GM23338 (cell line): ENCODE results near the gene OSBPL3. TPM values are rescaled to one million over a fixed set of nuclear protein-coding genes. Genes with fewer than 3 reads are reported as not detected.
A peak's percentile ranks its signal among the peaks of the same experiment; 100 is the strongest.

Source experiments
- ATAC-seq: fragments of 200-7000 bp; cut with Tn5 transposase; 3 replicates; pipeline ENCODE4 v1.9.1; 2020
- DNase-seq: peaks from one replicate; pipeline ENCODE4 v3.0.0-alpha.2; 2015; ENCODE audit warnings: low spot score
- H2AFZ ChIP-seq: fragments of 200-600 bp; sonication (generic); 2 replicates; pipeline ENCODE4 v1.8.0; 2016; ENCODE audit warnings: antibody characterized with exemption, mild to moderate bottlenecking, moderate library complexity
- H3F3A ChIP-seq: fragments of 200-600 bp; sonication (generic); replicated peaks from 2 replicates; pipeline ENCODE4 v1.8.0; 2017; ENCODE audit warnings: antibody characterized with exemption, mixed run types, low read depth
- H3K27ac ChIP-seq: fragments of 200-600 bp; sonication (generic); 2 replicates; pipeline ENCODE4 v1.6.1; 2016; ENCODE audit warnings: low read depth
- H3K27me3 ChIP-seq: fragments of 200-600 bp; sonication (generic); 2 replicates; pipeline ENCODE4 v1.8.0; 2016; ENCODE audit warnings: mild to moderate bottlenecking, mixed run types, moderate library complexity; ENCODE audit not compliant: insufficient read depth
- H3K36me3 ChIP-seq: fragments of 200-600 bp; sonication (generic); 2 replicates; pipeline ENCODE4 v1.8.0; 2016; ENCODE audit warnings: mild to moderate bottlenecking; ENCODE audit not compliant: insufficient read depth
- H3K4me1 ChIP-seq: fragments of 200-600 bp; sonication (generic); 2 replicates; pipeline ENCODE4 v1.8.0; 2016; ENCODE audit warnings: mild to moderate bottlenecking, moderate library complexity; ENCODE audit not compliant: insufficient read depth
- H3K4me2 ChIP-seq: fragments of 200-600 bp; sonication (generic); 2 replicates; pipeline ENCODE4 v1.7.1; 2017; ENCODE audit warnings: mixed run types
- H3K4me3 ChIP-seq: fragments of 200-600 bp; sonication (generic); 2 replicates; pipeline ENCODE4 v1.6.1; 2016; ENCODE audit warnings: mixed run types
- H3K79me2 ChIP-seq: fragments of 200-600 bp; sonication (generic); replicated peaks from 2 replicates; pipeline ENCODE4 v1.8.0; 2017; ENCODE audit warnings: mild to moderate bottlenecking; ENCODE audit not compliant: insufficient read depth
- H3K9me2 ChIP-seq: fragments of 200-600 bp; sonication (generic); 2 replicates; pipeline ENCODE4 v1.8.0; 2017; ENCODE audit not compliant: insufficient read depth
- H4K20me1 ChIP-seq: fragments of 200-600 bp; sonication (generic); replicated peaks from 2 replicates; pipeline ENCODE4 v1.8.0; 2017; ENCODE audit warnings: mild to moderate bottlenecking; ENCODE audit not compliant: insufficient read depth
- H3K27ac Mint-ChIP-seq: 2 replicates; pipeline ENCODE4 v1.8.0; 2020; ENCODE audit warnings: inconsistent platforms, mild to moderate bottlenecking, moderate library complexity, mixed read lengths
- H3K27me3 Mint-ChIP-seq: 3 replicates; pipeline ENCODE4 v1.8.0; 2022; ENCODE audit warnings: low read depth, mild to moderate bottlenecking, moderate library complexity, mixed read lengths, inconsistent platforms; ENCODE audit not compliant: insufficient read depth, poor library complexity
- H3K36me3 Mint-ChIP-seq: 3 replicates; pipeline ENCODE4 v1.8.0; 2021; ENCODE audit warnings: low read depth, mild to moderate bottlenecking, inconsistent platforms, moderate library complexity, mixed read lengths
- H3K4me1 Mint-ChIP-seq: 3 replicates; pipeline ENCODE4 v1.8.0; 2020; ENCODE audit warnings: mild to moderate bottlenecking, inconsistent platforms, mixed read lengths
- H3K4me3 Mint-ChIP-seq: 3 replicates; pipeline ENCODE4 v1.8.0; 2021; ENCODE audit warnings: moderate library complexity, mild to moderate bottlenecking, inconsistent platforms, mixed read lengths
- H3K9me3 Mint-ChIP-seq: 3 replicates; pipeline ENCODE4 v1.8.0; 2020; ENCODE audit warnings: moderate library complexity, mild to moderate bottlenecking, inconsistent platforms, mixed read lengths
- CREB1 ChIP-seq: fragments of 250-450 bp; sonication (Bioruptor Pico); IDR thresholded peaks from 2 replicates; pipeline ENCODE4 v1.5.0; 2020; ENCODE audit warnings: low read depth, mild to moderate bottlenecking, moderate library complexity
- CTCF ChIP-seq, 2 experiments: fragments of 200-600 bp in 1 of 2; sonication (generic) in 1 of 2; conservative IDR thresholded peaks; 2 replicates each; pipeline versions ENCODE4 v1.5.1 to v1.6.1; 2016 to 2017; ENCODE audit warnings: antibody characterized with exemption in 2 of 2, low read depth in 2 of 2, mild to moderate bottlenecking in 2 of 2, moderate library complexity in 1 of 2
- EZH2 ChIP-seq: fragments of 200-600 bp; sonication (generic); IDR thresholded peaks from one replicate; pipeline ENCODE4 v1.8.0; 2017; ENCODE audit warnings: antibody characterized with exemption, mild to moderate bottlenecking, low read depth; ENCODE audit not compliant: unreplicated experiment
- EZH2phosphoT487 ChIP-seq: fragments of 200-600 bp; sonication (generic); IDR thresholded peaks from one replicate; pipeline ENCODE4 v1.8.1; 2018; ENCODE audit warnings: antibody characterized with exemption; ENCODE audit not compliant: unreplicated experiment
- JUNB ChIP-seq: IDR thresholded peaks from one replicate; pipeline ENCODE4 v1.6.1; 2016; ENCODE audit warnings: antibody characterized with exemption; ENCODE audit not compliant: unreplicated experiment
- NANOG ChIP-seq: IDR thresholded peaks from 2 replicates; pipeline ENCODE4 v1.6.1; 2016; ENCODE audit warnings: antibody characterized with exemption, borderline replicate concordance
- POLR2AphosphoS5 ChIP-seq: IDR thresholded peaks from 2 replicates; pipeline ENCODE4 v1.6.1; 2016; ENCODE audit warnings: antibody characterized with exemption, low read depth
- STAT1 ChIP-seq: IDR thresholded peaks from one replicate; pipeline ENCODE4 v1.6.1; 2016; ENCODE audit warnings: antibody characterized with exemption; ENCODE audit not compliant: unreplicated experiment
- ZNF114 ChIP-seq: fragments of 250-450 bp; sonication (Bioruptor Pico); IDR thresholded peaks from 2 replicates; pipeline ENCODE4 v1.5.0; 2020; ENCODE audit warnings: mild to moderate bottlenecking, moderate library complexity
- ZNF331 ChIP-seq: fragments of 250-450 bp; sonication (Bioruptor Pico); IDR thresholded peaks from 2 replicates; pipeline ENCODE4 v1.5.0; 2020; ENCODE audit warnings: low read depth, mild to moderate bottlenecking, moderate library complexity
- ZNF462 ChIP-seq: fragments of 250-450 bp; sonication (Bioruptor Pico); IDR thresholded peaks from 2 replicates; pipeline ENCODE4 v1.5.0; 2020; ENCODE audit warnings: mild to moderate bottlenecking, moderate library complexity
- polyA plus RNA-seq: library from polyadenylated mRNA; unstranded; fragments of >200 nt; fragmentation: Nextera tagmentation; extraction: Ambion mirVana; gene quantifications from 2 replicates; pipeline ENCODE4 v1.2.1, GENCODE V29; 2016
- total RNA-seq: library from RNA; depleted of rRNA; stranded (reverse); fragments of >200 nt; shearing (Covaris generic); gene quantifications from 2 replicates; pipeline ENCODE4 v1.2.3, GENCODE V29; 2014
- TF ChIP-seq, protein P1 (sequence below): IDR thresholded peaks from 2 replicates; pipeline ENCODE4 v1.6.1; 2016; ENCODE audit warnings: antibody characterized with exemption
- TF ChIP-seq, protein P2 (sequence below): IDR thresholded peaks from one replicate; pipeline ENCODE4 v1.6.1; 2018; ENCODE audit warnings: antibody characterized with exemption; ENCODE audit not compliant: unreplicated experiment

Gene OSBPL3
- total and polyA plus RNA-seq, 2 experiments from 2014 or later = 7.2 to 15.7 TPM

GRCh38 chr7:24824400-24824799 lies 155.6 kb downstream of the OSBPL3 start:
- ATAC-seq (no peak), DNase-seq (no peak)
- Mint-ChIP-seq H3K4me1 (peaks cover 5% of the 10 kb centered on the region; the same call in 2 of the 3 replicates), H3K36me3 (no peaks in the 10 kb centered on the region), H3K4me3 (no peak overlapping the region), H3K27ac (peak overlapping the region; percentile 1; the same call in 1 of the 2 replicates), H3K9me3 (no peaks in the 10 kb centered on the region; the same call in 2 of the 3 replicates), H3K27me3 (peaks cover 3% of the 10 kb centered on the region)
- H3K36me3 ChIP-seq = no peaks in the 10 kb centered on the region; the same call in 1 of the 2 replicates
- H3K79me2 ChIP-seq = no peaks in the 10 kb centered on the region
- H3K4me1 ChIP-seq = no peaks in the 10 kb centered on the region
- no peak for TF ChIP-seq EZH2phosphoT487
- TF ChIP-seq, protein P1, sequence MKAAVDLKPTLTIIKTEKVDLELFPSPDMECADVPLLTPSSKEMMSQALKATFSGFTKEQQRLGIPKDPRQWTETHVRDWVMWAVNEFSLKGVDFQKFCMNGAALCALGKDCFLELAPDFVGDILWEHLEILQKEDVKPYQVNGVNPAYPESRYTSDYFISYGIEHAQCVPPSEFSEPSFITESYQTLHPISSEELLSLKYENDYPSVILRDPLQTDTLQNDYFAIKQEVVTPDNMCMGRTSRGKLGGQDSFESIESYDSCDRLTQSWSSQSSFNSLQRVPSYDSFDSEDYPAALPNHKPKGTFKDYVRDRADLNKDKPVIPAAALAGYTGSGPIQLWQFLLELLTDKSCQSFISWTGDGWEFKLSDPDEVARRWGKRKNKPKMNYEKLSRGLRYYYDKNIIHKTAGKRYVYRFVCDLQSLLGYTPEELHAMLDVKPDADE = no peak
- TF ChIP-seq, protein P2, sequence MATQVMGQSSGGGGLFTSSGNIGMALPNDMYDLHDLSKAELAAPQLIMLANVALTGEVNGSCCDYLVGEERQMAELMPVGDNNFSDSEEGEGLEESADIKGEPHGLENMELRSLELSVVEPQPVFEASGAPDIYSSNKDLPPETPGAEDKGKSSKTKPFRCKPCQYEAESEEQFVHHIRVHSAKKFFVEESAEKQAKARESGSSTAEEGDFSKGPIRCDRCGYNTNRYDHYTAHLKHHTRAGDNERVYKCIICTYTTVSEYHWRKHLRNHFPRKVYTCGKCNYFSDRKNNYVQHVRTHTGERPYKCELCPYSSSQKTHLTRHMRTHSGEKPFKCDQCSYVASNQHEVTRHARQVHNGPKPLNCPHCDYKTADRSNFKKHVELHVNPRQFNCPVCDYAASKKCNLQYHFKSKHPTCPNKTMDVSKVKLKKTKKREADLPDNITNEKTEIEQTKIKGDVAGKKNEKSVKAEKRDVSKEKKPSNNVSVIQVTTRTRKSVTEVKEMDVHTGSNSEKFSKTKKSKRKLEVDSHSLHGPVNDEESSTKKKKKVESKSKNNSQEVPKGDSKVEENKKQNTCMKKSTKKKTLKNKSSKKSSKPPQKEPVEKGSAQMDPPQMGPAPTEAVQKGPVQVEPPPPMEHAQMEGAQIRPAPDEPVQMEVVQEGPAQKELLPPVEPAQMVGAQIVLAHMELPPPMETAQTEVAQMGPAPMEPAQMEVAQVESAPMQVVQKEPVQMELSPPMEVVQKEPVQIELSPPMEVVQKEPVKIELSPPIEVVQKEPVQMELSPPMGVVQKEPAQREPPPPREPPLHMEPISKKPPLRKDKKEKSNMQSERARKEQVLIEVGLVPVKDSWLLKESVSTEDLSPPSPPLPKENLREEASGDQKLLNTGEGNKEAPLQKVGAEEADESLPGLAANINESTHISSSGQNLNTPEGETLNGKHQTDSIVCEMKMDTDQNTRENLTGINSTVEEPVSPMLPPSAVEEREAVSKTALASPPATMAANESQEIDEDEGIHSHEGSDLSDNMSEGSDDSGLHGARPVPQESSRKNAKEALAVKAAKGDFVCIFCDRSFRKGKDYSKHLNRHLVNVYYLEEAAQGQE = no peak
- no peak for TF ChIP-seq ZNF462 (CRISPR knock-in tag)
- TF ChIP-seq NANOG = no peak
- no peak for TF ChIP-seq CREB1
- TF ChIP-seq POLR2AphosphoS5 = no peak
- no peak for TF ChIP-seq CTCF (conservative IDR thresholded peaks at IDR 0.05; ENCODE audit: low read depth in 2 of 2)
- TF ChIP-seq ZNF331 (CRISPR knock-in tag) = no peak
- TF ChIP-seq JUNB = no peak
- no peak for TF ChIP-seq ZNF114 (CRISPR knock-in tag)
- no peak for TF ChIP-seq EZH2
- no peak for TF ChIP-seq STAT1
- no peak overlapping the region for H2AFZ ChIP-seq
- H4K20me1 ChIP-seq = no peaks in the 10 kb centered on the region
- no peaks in the 10 kb centered on the region for H3F3A ChIP-seq
- H3K4me3 ChIP-seq = no peak overlapping the region
- H3K9me2 ChIP-seq = no peaks in the 10 kb centered on the region
- H3K4me2 ChIP-seq = no peak overlapping the region
- no peaks in the 10 kb centered on the region for H3K27me3 ChIP-seq
- H3K27ac ChIP-seq = no peak overlapping the region
